PC-9 (cell line): ENCODE measurements around the gene ADAMTS19. TPM values are rescaled to one million over a fixed set of nuclear protein-coding genes. Genes with fewer than 3 reads are reported as not detected.

ENCODE experiments used
- BruUV-seq: library from RNA; stranded (reverse); fragments of 400-500 nt; replicated peaks from 2 replicates; lab custom pipeline; 2021; lab: Mats Ljungman, UMichigan
- CTCF ChIA-PET: fragments of 300-600 bp; sonication (Branson Sonifier 250); formaldehyde crosslinking; loops from one replicate; lab custom pipeline; 2022; ENCODE audit warnings: antibody characterized with exemption; lab: Charles Lee
- POLR2A ChIA-PET: fragments of 300-600 bp; sonication (Branson Sonifier 250); formaldehyde crosslinking; loops from one replicate; lab custom pipeline; 2022; ENCODE audit warnings: antibody characterized with exemption; ENCODE audit not compliant: unreplicated experiment; lab: Charles Lee
- DNase-seq, 2 experiments: peaks; one replicate each; pipeline versions ENCODE4 v3.0.0 to v3.0.0-alpha.2; 2015 to 2022; ENCODE audit warnings: mixed read lengths in 1 of 2
- H2AFZ ChIP-seq: fragments of 200-600 bp; sonication (generic); 2 replicates; pipeline ENCODE4 v1.8.1; 2017; ENCODE audit warnings: antibody characterized with exemption
- H3F3A ChIP-seq: fragments of 200-600 bp; sonication (generic); 2 replicates; pipeline ENCODE4 v1.8.1; 2017; ENCODE audit warnings: antibody characterized with exemption, mild to moderate bottlenecking, low read depth; ENCODE audit not compliant: insufficient read depth
- H3K27ac ChIP-seq: fragments of 200-600 bp; sonication (generic); 2 replicates; pipeline ENCODE4 v1.6.1; 2016; ENCODE audit warnings: mixed run types
- H3K27me3 ChIP-seq: fragments of 200-600 bp; sonication (generic); 2 replicates; pipeline ENCODE4 v1.6.1; 2016; ENCODE audit warnings: low read depth, mixed run types; ENCODE audit not compliant: insufficient read depth
- H3K36me3 ChIP-seq: fragments of 200-600 bp; sonication (generic); 2 replicates; pipeline ENCODE4 v1.6.1; 2016; ENCODE audit warnings: low read depth, mixed run types
- H3K4me1 ChIP-seq: fragments of 200-600 bp; sonication (generic); replicated peaks from 2 replicates; pipeline ENCODE4 v1.6.1; 2016; ENCODE audit warnings: mixed run types; ENCODE audit not compliant: insufficient read depth
- H3K4me2 ChIP-seq: fragments of 200-600 bp; sonication (generic); 2 replicates; pipeline ENCODE4 v1.6.1; 2017; ENCODE audit warnings: mixed run types
- H3K4me3 ChIP-seq: fragments of 200-600 bp; sonication (generic); 2 replicates; pipeline ENCODE4 v1.6.1; 2016; ENCODE audit warnings: mixed run types
- H3K79me2 ChIP-seq: fragments of 200-600 bp; sonication (generic); 2 replicates; pipeline ENCODE4 v1.6.1; 2017; ENCODE audit warnings: low read depth, mixed run types
- H3K9me2 ChIP-seq: fragments of 200-600 bp; sonication (generic); 2 replicates; pipeline ENCODE4 v1.8.1; 2017; ENCODE audit warnings: mild to moderate bottlenecking; ENCODE audit not compliant: insufficient read depth
- H3K9me3 ChIP-seq: fragments of 200-600 bp; sonication (generic); 2 replicates; pipeline ENCODE4 v1.8.1; 2016; ENCODE audit warnings: low read depth; ENCODE audit not compliant: insufficient read depth
- H4K20me1 ChIP-seq: fragments of 200-600 bp; sonication (generic); 2 replicates; pipeline ENCODE4 v1.8.1; 2017; ENCODE audit not compliant: insufficient read depth
- EZH2 ChIP-seq: fragments of 200-600 bp; sonication (generic); IDR thresholded peaks from 2 replicates; pipeline ENCODE4 v1.8.0; 2017; ENCODE audit warnings: antibody characterized with exemption, low read depth
- intact Hi-C: fragments of 100-400 bp; cut with micrococcal nuclease; formaldehyde crosslinking; loops from one replicate; pipeline ENCODE4 v1.10.0; 2022; ENCODE audit not compliant: unreplicated experiment
- total RNA-seq: library from RNA; stranded (reverse); gene quantifications from 2 replicates; pipeline ENCODE4 v1.2.3, GENCODE V29; 2021
- TF ChIP-seq, protein P1 (sequence below): fragments of 200-600 bp; sonication (generic); conservative IDR thresholded peaks from 2 replicates; pipeline ENCODE4 v1.6.1; 2017; ENCODE audit warnings: mixed run types, antibody characterized with exemption, mild to moderate bottlenecking, moderate library complexity

ADAMTS19 gene
- total RNA-seq, 1 experiment from 2014 or later, result not detected

DNA sequence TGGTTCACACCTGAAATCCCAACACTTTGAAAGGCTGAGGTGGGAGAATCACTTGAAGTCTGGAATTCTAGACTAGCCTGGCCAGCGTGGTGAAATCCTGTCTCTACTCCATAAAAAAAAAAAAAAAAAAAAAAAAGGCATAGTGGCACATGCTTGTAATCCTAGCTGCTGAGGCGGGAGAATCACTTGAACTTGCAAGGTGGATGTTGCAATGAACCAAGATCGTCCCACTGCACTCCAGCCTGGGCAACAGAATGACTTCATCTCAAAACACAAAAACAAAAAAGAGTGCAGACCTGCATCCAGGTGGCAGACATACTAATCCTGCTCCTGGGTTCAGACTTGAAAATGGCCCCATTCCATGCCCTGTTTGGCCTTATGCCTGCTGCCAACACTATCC lies 21.8 kb upstream of the ADAMTS19 start:
- no peak overlapping the region for H3K27ac ChIP-seq
- H4K20me1 ChIP-seq, result no peaks in the 10 kb centered on the region
- no TSS peak for BruUV-seq
- TF ChIP-seq, protein P1, sequence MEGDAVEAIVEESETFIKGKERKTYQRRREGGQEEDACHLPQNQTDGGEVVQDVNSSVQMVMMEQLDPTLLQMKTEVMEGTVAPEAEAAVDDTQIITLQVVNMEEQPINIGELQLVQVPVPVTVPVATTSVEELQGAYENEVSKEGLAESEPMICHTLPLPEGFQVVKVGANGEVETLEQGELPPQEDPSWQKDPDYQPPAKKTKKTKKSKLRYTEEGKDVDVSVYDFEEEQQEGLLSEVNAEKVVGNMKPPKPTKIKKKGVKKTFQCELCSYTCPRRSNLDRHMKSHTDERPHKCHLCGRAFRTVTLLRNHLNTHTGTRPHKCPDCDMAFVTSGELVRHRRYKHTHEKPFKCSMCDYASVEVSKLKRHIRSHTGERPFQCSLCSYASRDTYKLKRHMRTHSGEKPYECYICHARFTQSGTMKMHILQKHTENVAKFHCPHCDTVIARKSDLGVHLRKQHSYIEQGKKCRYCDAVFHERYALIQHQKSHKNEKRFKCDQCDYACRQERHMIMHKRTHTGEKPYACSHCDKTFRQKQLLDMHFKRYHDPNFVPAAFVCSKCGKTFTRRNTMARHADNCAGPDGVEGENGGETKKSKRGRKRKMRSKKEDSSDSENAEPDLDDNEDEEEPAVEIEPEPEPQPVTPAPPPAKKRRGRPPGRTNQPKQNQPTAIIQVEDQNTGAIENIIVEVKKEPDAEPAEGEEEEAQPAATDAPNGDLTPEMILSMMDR, result no peak
- no peak for TF ChIP-seq EZH2
- no peaks in the 10 kb centered on the region for H3K27me3 ChIP-seq
- H3K4me3 ChIP-seq, result no peak overlapping the region
- ChIA-PET POLR2A (no interaction called here), CTCF (no interaction called here)
- H3K9me3 ChIP-seq, result no peaks in the 10 kb centered on the region
- H2AFZ ChIP-seq, result no peak overlapping the region
- no peaks in the 10 kb centered on the region for H3K4me1 ChIP-seq
- H3K4me2 ChIP-seq, result no peak overlapping the region
- no peaks in the 10 kb centered on the region for H3K79me2 ChIP-seq
- no peak for DNase-seq
- H3K9me2 ChIP-seq, result no peaks in the 10 kb centered on the region
- no peaks in the 10 kb centered on the region for H3K36me3 ChIP-seq
- intact Hi-C loops, result no loop called here
- H3F3A ChIP-seq, result no peaks in the 10 kb centered on the region

- CTCF ChIA-PET, result no interaction called here
- no peaks in the 10 kb centered on the region for H3K27me3 ChIP-seq
- POLR2A ChIA-PET, result no interaction called here
Measured at GRCh38 chr5:129440424-129440823, 19.7 kb upstream of the ADAMTS19 start.

GRCh38 chr5:129441096-129441495 lies 19.0 kb upstream of the ADAMTS19 start:
- no peak for DNase-seq
- no TSS peak for BruUV-seq
- Histone ChIP-seq H3K4me3 (no peak overlapping the region), H2AFZ (no peak overlapping the region), H3K79me2 (no peaks in the 10 kb centered on the region), H3F3A (no peaks in the 10 kb centered on the region), H3K4me1 (no peaks in the 10 kb centered on the region), H4K20me1 (no peaks in the 10 kb centered on the region), H3K9me3 (no peaks in the 10 kb centered on the region), H3K27ac (no peak overlapping the region), H3K4me2 (no peak overlapping the region), H3K36me3 (no peaks in the 10 kb centered on the region), H3K9me2 (no peaks in the 10 kb centered on the region), H3K27me3 (no peaks in the 10 kb centered on the region)
- intact Hi-C loops, result no loop called here
- CTCF ChIA-PET, result no interaction called here
- POLR2A ChIA-PET, result no interaction called here
- no peak for TF ChIP-seq EZH2
- TF ChIP-seq, protein P1, result no peak

More at GRCh38 chr5:129440424-129440823, 19.7 kb upstream of the ADAMTS19 start:
- Histone ChIP-seq H3K4me2 (no peak overlapping the region), H3K4me1 (no peaks in the 10 kb centered on the region), H4K20me1 (no peaks in the 10 kb centered on the region), H3K9me3 (no peaks in the 10 kb centered on the region), H3K27ac (no peak overlapping the region), H3K9me2 (no peaks in the 10 kb centered on the region), H3K4me3 (no peak overlapping the region), H2AFZ (no peak overlapping the region), H3F3A (no peaks in the 10 kb centered on the region), H3K79me2 (no peaks in the 10 kb centered on the region), H3K36me3 (no peaks in the 10 kb centered on the region)
- BruUV-seq, result no TSS peak
- intact Hi-C loops, result no loop called here
- no peak for DNase-seq
- no peak for TF ChIP-seq EZH2
- TF ChIP-seq, protein P1, result no peak
